IPS-20b (cell line): ENCODE results near the gene KLRC2.
"Not testable (repeated sequence)": the region's sequence is repeated elsewhere in the genome, so short reads cannot be mapped to it uniquely, and the experiment has no call there.

Experiments
- H3K27ac ChIP-seq: one replicate; pipeline ENCODE4 v1.5.1; 2013; ENCODE audit warnings: low read length
- H3K27me3 ChIP-seq: 2 replicates; pipeline ENCODE4 v1.6.1; 2013; ENCODE audit warnings: mild to moderate bottlenecking, low read length, inconsistent platforms; ENCODE audit not compliant: insufficient read depth
- H3K36me3 ChIP-seq: 2 replicates; pipeline ENCODE4 v1.6.1; 2013; ENCODE audit warnings: low read depth, mild to moderate bottlenecking, inconsistent platforms, low read length, moderate library complexity; ENCODE audit not compliant: insufficient read depth
- H3K4me1 ChIP-seq: 2 replicates; pipeline ENCODE4 v1.6.1; 2013; ENCODE audit warnings: mild to moderate bottlenecking, control low read depth, inconsistent platforms, low read length, moderate library complexity; ENCODE audit not compliant: insufficient read depth
- H3K4me3 ChIP-seq: 2 replicates; pipeline ENCODE4 v1.5.1; 2013; ENCODE audit warnings: mild to moderate bottlenecking, low read length, inconsistent platforms
- H3K9ac ChIP-seq: 2 replicates; pipeline ENCODE4 v1.6.1; 2013; ENCODE audit warnings: low read depth, mild to moderate bottlenecking, inconsistent platforms, low read length, moderate library complexity
- H3K9me3 ChIP-seq: 2 replicates; pipeline ENCODE4 v1.6.1; 2013; ENCODE audit warnings: mild to moderate bottlenecking, low read depth, low read length, inconsistent platforms; ENCODE audit not compliant: insufficient read depth

The KLRC2 gene

DNA sequence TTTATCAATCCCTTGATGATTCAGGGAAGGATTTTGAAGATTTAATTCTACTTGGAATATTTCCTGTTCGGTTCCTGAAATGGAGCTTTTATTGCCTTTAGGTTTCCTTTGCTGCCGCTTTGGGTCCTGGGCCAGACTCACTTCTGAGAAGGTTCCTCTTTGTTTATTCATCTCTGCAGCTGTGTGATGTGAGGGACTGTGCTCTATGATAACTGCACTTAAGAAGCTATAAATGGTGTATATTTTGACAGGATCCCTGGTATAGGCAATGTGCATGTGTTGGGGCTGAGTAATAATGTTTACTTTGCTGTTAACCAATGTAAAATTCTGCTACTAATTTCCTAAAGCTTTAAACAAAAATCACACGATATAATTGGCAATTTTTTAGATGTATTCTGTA lies at the start of gene KLRC2:
TSS of gene KLRC2 (minus strand) at position 195 of the 400 bp plus-strand sequence. CDS start at position 171, 24 bp downstream.
- H3K4me3 ChIP-seq, H3K9me3 ChIP-seq, H3K4me1 ChIP-seq, H3K9ac ChIP-seq, H3K27me3 ChIP-seq, H3K36me3 ChIP-seq, H3K27ac ChIP-seq: not testable (repeated sequence)

DNA sequence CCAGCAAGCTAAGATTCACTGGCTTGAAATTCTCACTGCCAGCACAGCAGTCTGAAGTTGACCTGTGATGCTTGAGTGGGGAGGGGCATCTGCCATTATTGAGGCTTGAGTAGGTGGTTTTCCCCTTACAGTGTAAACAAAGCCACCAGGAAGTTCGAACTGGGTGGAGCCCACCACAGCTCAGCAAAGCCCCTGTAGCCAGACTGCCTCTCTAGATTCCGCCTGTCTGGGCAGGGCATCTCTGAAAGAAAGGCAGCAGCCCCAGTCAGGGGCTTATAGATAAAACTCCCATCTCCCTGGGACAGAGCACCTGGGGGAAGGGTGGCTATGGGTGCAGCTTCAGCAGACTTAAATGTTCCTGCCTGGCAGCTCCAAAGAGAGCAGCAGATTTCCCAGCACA lies 46.1 kb upstream of the KLRC2 start:
- H3K27me3 ChIP-seq, H3K9ac ChIP-seq, H3K9me3 ChIP-seq, H3K36me3 ChIP-seq, H3K27ac ChIP-seq, H3K4me3 ChIP-seq, H3K4me1 ChIP-seq: not testable (repeated sequence)

DNA sequence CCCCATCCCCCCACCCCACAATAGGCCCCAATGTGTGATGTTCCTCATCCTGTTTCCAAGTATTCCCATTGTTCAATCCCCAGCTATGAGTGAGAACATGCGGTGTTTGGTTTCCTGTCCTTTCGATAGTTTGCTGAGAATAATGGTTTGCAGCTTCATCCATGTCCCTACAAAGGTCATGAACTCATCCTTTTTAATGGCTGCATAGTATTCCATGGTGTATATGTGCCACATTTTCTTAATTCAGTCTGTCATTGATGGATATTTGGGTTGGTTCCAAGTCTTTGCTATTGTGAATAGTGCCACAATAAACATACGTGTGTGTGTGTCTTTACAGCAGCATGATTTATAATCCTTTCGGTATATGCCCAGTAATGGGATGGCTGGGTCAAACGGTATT lies 37.0 kb upstream of the KLRC2 start:
- not testable (repeated sequence) for H3K4me3 ChIP-seq, H3K9me3 ChIP-seq, H3K36me3 ChIP-seq, H3K27me3 ChIP-seq, H3K27ac ChIP-seq, H3K9ac ChIP-seq, H3K4me1 ChIP-seq

DNA sequence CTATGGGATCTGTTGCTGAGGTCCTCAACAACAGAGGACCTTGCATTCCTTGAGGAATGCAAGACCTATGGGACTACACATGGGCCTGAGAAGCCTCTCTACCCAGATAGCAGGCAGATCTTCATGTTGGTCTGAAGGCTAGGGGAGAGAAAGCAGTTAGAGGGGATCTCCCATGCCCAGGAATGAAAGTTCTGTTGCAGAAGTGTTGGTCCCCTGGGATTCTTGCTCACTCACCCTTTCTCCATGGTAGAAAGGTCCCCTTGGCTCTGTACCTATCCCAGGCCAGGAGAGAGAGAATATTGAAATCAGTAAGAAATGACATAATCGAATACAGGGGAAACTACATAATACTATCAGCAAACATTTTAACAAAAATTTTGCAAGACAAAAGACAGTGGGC lies 33.9 kb upstream of the KLRC2 start:
- Histone ChIP-seq H3K4me1 (no peaks in the 10 kb centered on the region), H3K9ac (no peak overlapping the region), H3K36me3 (no peaks in the 10 kb centered on the region), H3K4me3 (no peak overlapping the region), H3K27me3 (no peaks in the 10 kb centered on the region), H3K9me3 (no peaks in the 10 kb centered on the region), H3K27ac (no peak overlapping the region)

DNA sequence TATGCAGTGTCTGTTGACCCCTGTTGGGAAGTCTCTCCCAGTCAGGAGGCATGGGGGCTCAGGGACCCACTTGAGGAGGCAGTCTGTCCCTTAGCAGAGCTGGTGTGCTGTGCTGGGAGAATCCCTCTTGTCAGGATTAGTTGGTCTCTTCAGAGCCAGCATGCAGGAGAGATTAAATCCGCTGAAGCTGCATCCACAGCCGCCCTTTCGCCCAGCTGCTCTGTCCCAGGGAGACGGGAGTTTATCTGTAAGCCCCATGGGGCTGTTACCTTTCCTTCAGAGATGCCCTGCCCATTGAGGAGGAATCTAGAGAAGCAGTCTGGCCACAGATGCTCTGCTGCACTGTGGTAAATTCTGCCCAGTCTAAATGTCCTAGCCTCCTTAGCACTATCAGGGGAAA lies 30.5 kb upstream of the KLRC2 start:
- Histone ChIP-seq H3K9ac (no peak overlapping the region), H3K4me1 (no peaks in the 10 kb centered on the region), H3K27ac (no peak overlapping the region), H3K9me3 (no peaks in the 10 kb centered on the region), H3K4me3 (no peak overlapping the region), H3K36me3 (no peaks in the 10 kb centered on the region), H3K27me3 (no peaks in the 10 kb centered on the region)

DNA sequence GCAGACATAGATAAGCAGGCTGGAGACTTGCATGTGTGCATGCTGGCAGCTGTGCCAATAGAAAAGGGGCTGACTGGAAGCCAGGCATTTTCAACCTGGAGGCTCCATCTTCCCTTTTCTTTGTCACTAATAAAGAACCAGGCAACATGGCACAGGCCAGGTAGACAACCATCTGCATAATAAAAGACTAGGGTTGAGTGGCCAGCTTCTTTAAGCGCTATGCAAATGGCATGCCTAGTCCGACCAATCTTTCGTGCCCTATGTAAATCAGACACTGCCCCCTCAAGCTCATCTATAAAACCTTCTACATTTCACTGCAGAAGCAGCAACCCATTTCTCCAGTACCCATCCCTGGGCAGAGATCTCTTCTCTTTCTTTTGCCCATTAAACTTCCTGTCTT lies 21.9 kb upstream of the KLRC2 start:
- Histone ChIP-seq H3K4me3 (peak overlapping the region; percentile 37; the same call in 1 of the 2 replicates), H3K27me3 (no peaks in the 10 kb centered on the region), H3K36me3 (no peaks in the 10 kb centered on the region), H3K4me1 (peaks cover 5% of the 10 kb centered on the region; the same call in 1 of the 2 replicates), H3K9ac (peak overlapping the region; percentile 39; the same call in 1 of the 2 replicates), H3K27ac (peak overlapping the region; percentile 42), H3K9me3 (no peaks in the 10 kb centered on the region; the same call in 1 of the 2 replicates)

DNA sequence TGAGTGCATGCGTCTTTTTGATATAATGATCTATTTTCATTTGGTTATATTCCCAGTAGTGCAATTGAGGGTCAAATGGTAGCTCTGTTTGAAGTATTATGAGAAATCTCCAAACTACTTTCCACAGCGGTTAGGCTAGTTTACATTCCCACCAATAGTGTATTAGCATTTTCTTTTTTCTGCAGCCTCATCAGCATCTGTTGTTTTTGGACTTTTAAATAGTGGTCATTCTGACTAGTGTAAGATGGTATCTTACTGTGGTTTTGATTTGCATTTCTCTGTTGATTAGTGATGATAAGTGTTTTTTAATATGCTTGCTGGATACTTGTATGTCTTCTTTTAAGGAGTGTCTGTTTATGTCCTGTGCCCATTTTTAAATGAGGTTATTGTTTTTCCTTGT lies 21.0 kb upstream of the KLRC2 start:
- H3K4me1 ChIP-seq, result peaks cover 5% of the 10 kb centered on the region; the same call in 1 of the 2 replicates
- H3K9me3 ChIP-seq, result no peaks in the 10 kb centered on the region; the same call in 1 of the 2 replicates
- H3K9ac ChIP-seq, result no peak overlapping the region
- no peak overlapping the region for H3K27ac ChIP-seq
- no peaks in the 10 kb centered on the region for H3K27me3 ChIP-seq
- no peaks in the 10 kb centered on the region for H3K36me3 ChIP-seq
- H3K4me3 ChIP-seq, result no peak overlapping the region

DNA sequence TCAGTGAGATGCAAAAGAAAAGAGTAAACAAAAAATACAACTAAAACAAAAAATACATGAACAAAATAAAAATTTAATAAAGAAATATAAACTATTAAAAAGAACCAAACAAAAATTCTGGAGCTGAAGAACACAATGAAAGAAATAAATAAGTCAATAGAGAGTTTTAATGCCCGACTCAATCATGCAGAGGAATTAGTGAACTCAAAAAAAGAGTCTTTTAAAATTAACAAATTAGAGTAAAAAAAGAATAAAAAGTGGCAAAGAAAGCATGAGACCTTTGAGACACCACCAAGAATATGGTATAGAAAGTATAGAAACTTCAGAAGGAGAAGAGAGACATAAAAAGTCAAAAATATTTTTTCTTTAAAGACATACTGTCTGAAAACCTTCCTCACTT lies 20.0 kb upstream of the KLRC2 start:
- H3K27me3 ChIP-seq, result no peaks in the 10 kb centered on the region

DNA sequence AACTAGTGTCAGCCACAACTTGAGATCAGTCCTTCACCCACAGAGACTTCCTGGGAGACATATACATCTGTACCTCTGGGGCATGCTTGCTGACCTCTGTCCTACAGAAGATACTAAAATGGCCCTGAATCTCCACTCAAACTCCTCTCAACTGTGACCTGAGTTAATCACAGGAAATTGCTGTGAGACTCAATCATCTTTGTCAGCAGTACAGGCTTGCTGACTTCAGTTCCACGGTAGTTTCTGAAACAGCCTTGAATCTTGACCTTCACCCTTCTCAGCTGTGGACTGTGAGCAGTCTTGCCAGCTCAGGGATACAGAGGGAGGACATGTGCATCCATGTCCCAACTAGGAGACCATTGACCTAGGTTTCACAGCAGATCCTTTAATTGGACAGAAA lies 18.7 kb upstream of the KLRC2 start:
- peaks cover 5% of the 10 kb centered on the region; the same call in 1 of the 2 replicates for H3K4me1 ChIP-seq
- no peak overlapping the region for H3K9ac ChIP-seq
- H3K27ac ChIP-seq, result no peak overlapping the region
- H3K36me3 ChIP-seq, result no peaks in the 10 kb centered on the region
- H3K4me3 ChIP-seq, result no peak overlapping the region
- no peaks in the 10 kb centered on the region for H3K27me3 ChIP-seq
- H3K9me3 ChIP-seq, result no peaks in the 10 kb centered on the region; the same call in 1 of the 2 replicates

More for the DNA sequence above, 20.0 kb upstream of the KLRC2 start:
- Histone ChIP-seq H3K9me3 (no peaks in the 10 kb centered on the region; the same call in 1 of the 2 replicates), H3K36me3 (no peaks in the 10 kb centered on the region), H3K4me1 (peaks cover 5% of the 10 kb centered on the region; the same call in 1 of the 2 replicates), H3K4me3 (no peak overlapping the region), H3K27ac (no peak overlapping the region), H3K9ac (no peak overlapping the region)

DNA sequence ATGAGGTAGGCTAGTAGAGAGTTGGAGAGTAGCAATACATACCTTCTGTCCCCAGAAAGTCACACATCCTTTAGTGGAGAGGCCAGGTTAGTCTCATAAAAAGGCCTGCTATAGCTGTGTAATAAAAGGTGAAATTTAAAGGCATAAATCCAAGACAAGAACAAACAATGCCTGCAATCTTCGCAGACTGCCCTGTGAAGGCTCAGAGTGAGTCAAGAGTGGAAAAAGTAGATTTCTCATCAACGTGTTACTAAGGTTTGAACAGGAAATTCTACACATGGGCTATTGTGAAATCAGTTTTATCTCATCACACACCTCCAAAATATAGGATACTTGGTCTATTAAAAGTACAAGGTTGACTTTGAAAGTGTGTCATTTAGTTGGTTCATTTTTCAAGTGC lies 17.3 kb upstream of the KLRC2 start, which contains the start of gene KLRC1:
TSS of gene KLRC1 (minus strand) at position 222 of the 400 bp plus-strand sequence. CDS start 2,221 bp downstream, outside the sequence.
- Histone ChIP-seq H3K27me3 (no peaks in the 10 kb centered on the region), H3K36me3 (no peaks in the 10 kb centered on the region), H3K9me3 (no peaks in the 10 kb centered on the region; the same call in 1 of the 2 replicates), H3K9ac (no peak within 1 kb of the TSS), H3K4me1 (peaks cover 5% of the 10 kb centered on the region; the same call in 1 of the 2 replicates), H3K27ac (no peak within 1 kb of the TSS), H3K4me3 (no peak within 1 kb of the TSS)

DNA sequence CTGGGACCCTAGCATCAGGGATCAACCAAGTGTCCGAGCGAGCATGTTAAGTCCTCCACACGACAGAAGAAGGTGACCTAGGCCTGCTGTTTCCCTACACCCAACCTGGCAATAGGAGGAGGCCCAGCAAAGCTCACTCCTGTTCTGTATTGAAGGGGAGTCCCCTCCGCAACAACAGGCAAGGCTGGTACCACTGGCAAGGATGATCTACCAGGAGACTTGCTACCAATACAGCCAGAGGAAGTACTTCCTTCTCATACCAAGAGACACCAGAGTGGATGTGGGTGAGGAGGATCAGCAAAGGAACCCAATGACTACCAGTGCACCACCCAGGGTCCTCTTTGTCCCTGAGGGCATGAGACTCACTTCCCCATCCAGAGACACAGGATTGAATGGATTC lies 12.4 kb upstream of the KLRC2 start:
- H3K27ac ChIP-seq, result no peak overlapping the region
- no peaks in the 10 kb centered on the region for H3K9me3 ChIP-seq
- H3K9ac ChIP-seq, result no peak overlapping the region
- no peaks in the 10 kb centered on the region for H3K27me3 ChIP-seq
- no peaks in the 10 kb centered on the region for H3K36me3 ChIP-seq
- H3K4me1 ChIP-seq, result no peaks in the 10 kb centered on the region
- no peak overlapping the region for H3K4me3 ChIP-seq

DNA sequence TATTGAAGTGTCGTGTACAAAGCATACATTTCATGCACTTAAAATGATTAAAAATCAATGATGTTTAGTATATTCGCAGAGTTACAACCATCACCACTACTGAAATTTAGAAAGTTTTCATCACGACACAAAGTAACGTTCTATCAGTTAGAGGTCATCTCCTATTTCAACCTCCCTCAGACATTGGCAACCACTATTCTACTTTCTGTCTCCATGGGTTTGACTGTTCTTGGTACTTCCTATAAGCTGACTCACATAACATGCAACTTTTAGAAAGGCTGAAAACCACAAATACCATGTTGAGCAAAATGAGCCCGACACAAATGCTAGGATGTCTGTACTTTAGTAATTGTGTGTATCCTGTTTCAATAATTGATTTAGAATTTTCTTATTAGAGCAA lies 10.2 kb upstream of the KLRC2 start:
- H3K4me3 ChIP-seq, H3K9me3 ChIP-seq, H3K4me1 ChIP-seq, H3K36me3 ChIP-seq, H3K27me3 ChIP-seq, H3K9ac ChIP-seq, H3K27ac ChIP-seq: not testable (repeated sequence)
